ENCODE data around the gene ZNF689.
A peak's percentile ranks its signal among the peaks of the same experiment; 100 is the strongest.

Gene ZNF689

GRCh38 chr16:30615358-30616091 lies 5.3 kb upstream of the ZNF689 start:
- TF ChIP-seq EZH2phosphoT487 (IDR thresholded peaks at IDR 0.05; ENCODE audit: borderline replicate concordance, low read length) (no peak), CTCF (IDR thresholded peaks at IDR 0.05; ENCODE audit: low read depth, low read length, poor library complexity, severe bottlenecking) (peak; percentile 94)
- H3F3A ChIP-seq (ENCODE audit: control insufficient read depth, insufficient read depth), result peaks cover 7% of the 10 kb centered on the region; the same call in 1 of the 2 replicates
- no peaks in the 10 kb centered on the region for H3K36me3 ChIP-seq (ENCODE audit: control insufficient read depth, low read length)
- H3K9me3 ChIP-seq (ENCODE audit: control insufficient read depth, insufficient read depth, low read length), result no peaks in the 10 kb centered on the region
- no peak overlapping the region for H3K4me3 ChIP-seq (ENCODE audit: low read length)
- H3K9me2 ChIP-seq (replicated peaks; ENCODE audit: control insufficient read depth, low read length), result no peaks in the 10 kb centered on the region
- no peak overlapping the region for H3K4me2 ChIP-seq (ENCODE audit: low read length)
- no peak overlapping the region for H3K27ac ChIP-seq (ENCODE audit: low read depth, low read length)
- no peaks in the 10 kb centered on the region for H3K27me3 ChIP-seq (ENCODE audit: control insufficient read depth, low read length)
- H4K20me1 ChIP-seq (ENCODE audit: control insufficient read depth, insufficient read depth, low read depth, low read length), result no peaks in the 10 kb centered on the region
- H3K4me1 ChIP-seq (ENCODE audit: control insufficient read depth, low read length), result peaks cover 25% of the 10 kb centered on the region
- no peaks in the 10 kb centered on the region for H3K79me2 ChIP-seq (ENCODE audit: control insufficient read depth, low read length)

GRCh38 chr16:30609002-30609925 lies 925 bp downstream of the ZNF689 start:
- H3K9me2 ChIP-seq (replicated peaks; ENCODE audit: control insufficient read depth, low read length), result no peaks in the 10 kb centered on the region
- H3K79me2 ChIP-seq (ENCODE audit: control insufficient read depth, low read length), result peaks cover 27% of the 10 kb centered on the region
- peak overlapping the region; percentile 90 for H3K4me3 ChIP-seq (ENCODE audit: low read length)
- H3K27ac ChIP-seq (ENCODE audit: low read depth, low read length), result peak overlapping the region; percentile 72
- H3K27me3 ChIP-seq (ENCODE audit: control insufficient read depth, low read length), result no peaks in the 10 kb centered on the region
- peaks cover 30% of the 10 kb centered on the region for H3K4me1 ChIP-seq (ENCODE audit: control insufficient read depth, low read length)
- H4K20me1 ChIP-seq (ENCODE audit: control insufficient read depth, insufficient read depth, low read depth, low read length), result no peaks in the 10 kb centered on the region
- H3K4me2 ChIP-seq (ENCODE audit: low read length), result peak overlapping the region; percentile 86
- TF ChIP-seq CTCF (IDR thresholded peaks at IDR 0.05; ENCODE audit: low read depth, low read length, poor library complexity, severe bottlenecking), result no peak
- no peak for TF ChIP-seq EZH2phosphoT487 (IDR thresholded peaks at IDR 0.05; ENCODE audit: borderline replicate concordance, low read length)
- peaks cover 7% of the 10 kb centered on the region; the same call in 1 of the 2 replicates for H3F3A ChIP-seq (ENCODE audit: control insufficient read depth, insufficient read depth)
- no peaks in the 10 kb centered on the region for H3K9me3 ChIP-seq (ENCODE audit: control insufficient read depth, insufficient read depth, low read length)
- H3K36me3 ChIP-seq (ENCODE audit: control insufficient read depth, low read length), result peaks cover 46% of the 10 kb centered on the region

- Histone ChIP-seq H3K9me3 (ENCODE audit: control insufficient read depth, insufficient read depth, low read length) (no peaks in the 10 kb centered on the region), H3K79me2 (ENCODE audit: control insufficient read depth, low read length) (peaks cover 27% of the 10 kb centered on the region), H3K4me1 (ENCODE audit: control insufficient read depth, low read length) (peaks cover 17% of the 10 kb centered on the region), H3K9me2 (replicated peaks; ENCODE audit: control insufficient read depth, low read length) (no peaks in the 10 kb centered on the region), H3K27me3 (ENCODE audit: control insufficient read depth, low read length) (no peaks in the 10 kb centered on the region), H4K20me1 (ENCODE audit: control insufficient read depth, insufficient read depth, low read depth, low read length) (no peaks in the 10 kb centered on the region), H3K27ac (ENCODE audit: low read depth, low read length) (no peak overlapping the region), H3F3A (ENCODE audit: control insufficient read depth, insufficient read depth) (peaks cover 6% of the 10 kb centered on the region; the same call in 1 of the 2 replicates), H3K4me2 (ENCODE audit: low read length) (no peak overlapping the region), H3K4me3 (ENCODE audit: low read length) (no peak overlapping the region), H3K36me3 (ENCODE audit: control insufficient read depth, low read length) (peaks cover 71% of the 10 kb centered on the region)
- TF ChIP-seq EZH2phosphoT487 (IDR thresholded peaks at IDR 0.05; ENCODE audit: borderline replicate concordance, low read length) (no peak), CTCF (IDR thresholded peaks at IDR 0.05; ENCODE audit: low read depth, low read length, poor library complexity, severe bottlenecking) (no peak)
These were observed 4.2 kb downstream of the ZNF689 start for GRCh38 chr16:30606004-30606403.

All from DOHH2 (cell line).